ENCODE results near the gene GIGYF2. TPM values are rescaled to one million over a fixed set of nuclear protein-coding genes. Genes with fewer than 3 reads are reported as not detected.

GIGYF2 gene
- total RNA-seq, 1 experiment from 2014 or later: 49.8 TPM

- no peak for DNase-seq (ENCODE audit: low read depth, low spot score)
- in situ Hi-C loops (cut with HindIII; ENCODE audit: low pct_unique_long_range_greater_than_20kb, low sequenced_read_pairs): no loop called here
Observed at GRCh38 chr2:232723027-232723426, 25.9 kb downstream of the GIGYF2 start.

GRCh38 chr2:232728785-232729184 is 31.7 kb downstream of the GIGYF2 start:
- in situ Hi-C loops (cut with HindIII; ENCODE audit: low pct_unique_long_range_greater_than_20kb, low sequenced_read_pairs): no loop called here
- DNase-seq (ENCODE audit: low read depth, low spot score): no peak

DNA sequence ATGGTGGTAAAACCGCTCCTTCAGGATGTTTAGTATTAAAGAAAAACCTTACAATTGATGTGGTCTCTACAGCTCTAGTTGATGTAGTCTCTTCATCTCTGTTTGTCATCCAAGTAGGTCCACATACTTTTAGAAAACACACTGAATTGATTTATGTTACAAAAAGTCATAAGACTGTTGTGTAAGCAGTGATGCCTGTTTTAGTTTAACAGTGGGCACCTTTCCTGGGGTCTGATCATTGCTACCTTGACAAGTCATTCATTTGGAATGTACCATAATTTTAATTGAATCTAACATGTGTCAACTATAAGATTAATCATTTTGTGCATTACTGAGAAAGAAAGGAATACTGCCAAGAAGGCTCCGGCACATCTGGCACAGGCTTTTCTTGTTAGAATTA is 34.3 kb downstream of the GIGYF2 start:
- in situ Hi-C loops (cut with HindIII; ENCODE audit: low pct_unique_long_range_greater_than_20kb, low sequenced_read_pairs): no loop called here
- DNase-seq (ENCODE audit: low read depth, low spot score): no peak

DNA sequence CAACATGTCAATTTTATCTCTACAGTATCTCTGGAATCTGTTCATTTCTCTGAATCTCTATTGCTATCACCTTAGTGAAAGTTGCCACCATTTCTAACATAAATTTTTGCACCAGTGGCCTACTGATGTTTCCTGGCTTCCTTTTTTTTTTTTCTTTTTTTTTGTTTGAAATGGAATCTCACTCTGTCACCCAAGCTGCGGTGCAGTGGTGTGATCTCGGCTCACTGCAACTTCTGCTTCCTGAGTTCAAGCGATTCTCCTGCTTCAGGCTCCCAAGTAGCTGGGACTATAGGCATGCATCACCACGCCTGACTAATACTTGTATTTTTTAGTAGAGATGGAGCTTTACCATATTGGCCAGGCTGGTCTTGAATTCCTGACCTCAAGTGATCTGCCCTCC is 44.2 kb downstream of the GIGYF2 start:
- DNase-seq (ENCODE audit: low read depth, low spot score): no peak
- in situ Hi-C loops (cut with HindIII; ENCODE audit: low pct_unique_long_range_greater_than_20kb, low sequenced_read_pairs): no loop called here

- DNase-seq (ENCODE audit: low read depth, low spot score): no peak
- in situ Hi-C loops (cut with HindIII; ENCODE audit: low pct_unique_long_range_greater_than_20kb, low sequenced_read_pairs): no loop called here
Observed at GRCh38 chr2:232741972-232742371, 44.8 kb downstream of the GIGYF2 start.

- DNase-seq (ENCODE audit: low read depth, low spot score): no peak
- in situ Hi-C loops (cut with HindIII; ENCODE audit: low pct_unique_long_range_greater_than_20kb, low sequenced_read_pairs): no loop called here
Observed at GRCh38 chr2:232744963-232745362, 47.8 kb downstream of the GIGYF2 start.

DNA sequence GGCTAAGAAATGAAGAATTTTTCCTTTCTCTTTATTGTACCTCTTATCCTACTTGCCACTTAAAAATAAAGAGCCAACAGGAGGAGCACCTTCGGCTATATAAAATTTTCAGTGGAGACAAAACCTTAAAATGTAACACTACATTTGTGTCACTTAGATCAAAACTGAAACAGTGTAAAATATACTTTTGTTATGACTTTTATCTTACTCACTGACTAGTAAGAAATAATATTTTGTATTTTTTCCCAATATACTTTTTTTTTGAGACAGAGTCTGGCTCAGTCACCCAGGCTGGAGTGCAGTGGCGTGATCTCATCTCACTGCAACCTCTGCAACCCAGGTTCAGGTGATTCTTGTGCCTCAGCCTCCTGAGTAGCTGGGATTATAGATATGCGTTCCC is 50.9 kb downstream of the GIGYF2 start:
- DNase-seq (ENCODE audit: low read depth, low spot score): no peak
- in situ Hi-C loops (cut with HindIII; ENCODE audit: low pct_unique_long_range_greater_than_20kb, low sequenced_read_pairs): no loop called here

DNA sequence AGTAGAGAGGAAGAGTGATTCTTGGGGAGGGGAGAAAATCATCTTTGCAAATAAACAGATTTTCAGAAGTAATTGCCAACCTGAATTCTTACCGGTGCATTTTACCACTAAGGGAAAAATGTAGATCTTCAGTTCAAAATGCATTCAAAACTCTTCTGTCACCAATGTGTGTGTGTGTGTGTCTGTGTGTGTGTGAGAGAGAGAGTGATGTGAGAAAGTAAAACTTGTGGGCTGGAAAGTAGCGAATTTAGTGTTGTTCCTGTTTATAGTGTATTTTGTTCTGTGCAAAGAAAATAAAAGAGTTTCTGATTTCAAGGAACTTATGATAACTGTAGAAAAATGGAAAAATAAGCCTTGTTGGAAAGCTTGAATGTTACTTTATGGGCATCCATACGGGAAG is 52.2 kb downstream of the GIGYF2 start:
- in situ Hi-C loops (cut with HindIII; ENCODE audit: low pct_unique_long_range_greater_than_20kb, low sequenced_read_pairs): no loop called here
- no peak for DNase-seq (ENCODE audit: low read depth, low spot score)

DNA sequence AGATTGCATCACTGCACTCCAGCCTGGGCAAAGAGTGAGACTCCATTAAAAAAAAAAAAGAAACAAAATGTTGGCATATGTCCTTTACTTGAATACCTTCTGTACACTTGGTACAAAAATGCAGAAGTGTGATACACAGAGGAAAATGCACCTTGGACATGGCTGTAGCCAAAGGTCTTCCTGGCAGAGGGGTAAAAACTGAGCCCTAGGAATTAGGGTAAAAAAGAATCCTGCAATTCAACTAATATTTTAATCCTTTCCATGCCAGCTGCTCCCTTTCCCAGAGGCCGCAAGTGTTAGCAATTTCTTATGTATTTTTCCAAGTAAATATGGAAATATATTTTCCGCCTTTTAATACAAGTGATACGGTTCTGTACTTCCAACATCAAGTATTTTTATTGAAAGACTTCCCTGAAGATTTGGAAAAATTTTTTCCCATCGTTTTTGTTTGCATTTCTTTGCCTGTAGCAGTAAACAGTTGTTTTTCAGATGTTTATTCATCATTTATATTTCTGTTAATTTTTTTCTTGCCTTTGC is 53.1 kb downstream of the GIGYF2 start:
- in situ Hi-C loops (cut with HindIII; ENCODE audit: low pct_unique_long_range_greater_than_20kb, low sequenced_read_pairs): no loop called here
- DNase-seq (ENCODE audit: low read depth, low spot score): no peak

GRCh38 chr2:232757905-232758304 is 60.8 kb downstream of the GIGYF2 start:
- in situ Hi-C loops (cut with HindIII; ENCODE audit: low pct_unique_long_range_greater_than_20kb, low sequenced_read_pairs): no loop called here
- no peak for DNase-seq (ENCODE audit: low read depth, low spot score)

GRCh38 chr2:232761301-232761907 is 64.3 kb downstream of the GIGYF2 start:
- DNase-seq (ENCODE audit: low read depth, low spot score): peak; percentile 64
- in situ Hi-C loops (cut with HindIII; ENCODE audit: low pct_unique_long_range_greater_than_20kb, low sequenced_read_pairs): no loop called here

DNA sequence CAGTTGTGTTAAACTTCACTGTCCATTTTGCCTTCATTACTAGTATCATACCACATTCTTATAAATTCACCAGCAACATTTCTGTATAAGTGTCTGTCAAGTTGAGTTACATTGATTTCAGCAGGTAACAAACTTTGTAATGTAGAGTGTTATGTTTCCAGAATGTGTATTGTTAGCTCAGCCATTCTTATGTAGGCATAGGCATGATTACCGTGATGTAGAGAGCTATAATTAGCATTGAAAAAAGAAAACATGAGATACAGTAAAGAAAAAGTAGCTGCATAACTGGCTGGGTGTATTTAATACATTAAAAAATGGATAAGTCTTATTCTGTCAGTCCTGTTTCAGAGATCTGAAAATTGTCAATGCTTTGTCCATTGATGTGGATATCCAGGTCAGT is 70.7 kb downstream of the GIGYF2 start:
- DNase-seq (ENCODE audit: low read depth, low spot score): no peak
- in situ Hi-C loops (cut with HindIII; ENCODE audit: low pct_unique_long_range_greater_than_20kb, low sequenced_read_pairs): no loop called here

DNA sequence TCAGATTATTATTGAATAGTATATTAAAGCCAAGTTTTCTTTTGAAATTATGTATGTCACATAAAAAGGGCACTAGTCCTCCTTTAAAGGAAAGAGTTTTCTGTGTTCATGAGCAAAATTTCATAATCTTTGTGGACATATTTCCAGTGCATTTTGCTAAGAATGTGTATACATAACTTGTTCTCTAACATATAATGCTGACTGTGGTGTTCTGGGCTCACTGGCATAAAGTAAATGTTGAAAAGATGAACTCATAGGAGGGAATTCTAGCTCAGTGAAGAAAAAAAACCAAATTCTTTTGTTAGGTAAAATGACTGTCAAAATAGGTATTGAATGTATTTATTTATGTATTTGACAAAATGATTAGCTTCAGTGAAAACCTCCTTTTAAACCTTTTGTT is 73.1 kb downstream of the GIGYF2 start:
- in situ Hi-C loops (cut with HindIII; ENCODE audit: low pct_unique_long_range_greater_than_20kb, low sequenced_read_pairs): no loop called here

DNA sequence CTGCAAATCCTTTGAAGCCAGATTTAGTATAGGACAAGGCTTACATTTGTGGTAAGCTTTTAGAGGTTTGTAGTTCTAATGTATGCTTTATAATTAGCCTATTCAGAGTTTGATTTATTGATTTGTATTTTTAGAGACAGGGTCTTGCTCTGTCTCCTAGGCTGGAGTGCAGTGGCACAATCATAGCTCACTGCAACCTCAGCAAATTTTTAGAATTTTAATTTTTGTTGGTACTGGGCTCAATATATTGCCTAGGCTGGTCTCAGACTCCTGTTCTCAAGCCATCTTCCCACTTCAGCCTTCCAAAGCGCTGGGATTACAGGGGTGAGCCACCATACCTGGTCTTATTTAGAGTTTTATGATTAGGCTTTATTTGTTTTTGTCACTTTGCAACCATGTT is 74.7 kb downstream of the GIGYF2 start:
- DNase-seq (ENCODE audit: low read depth, low spot score): no peak
- in situ Hi-C loops (cut with HindIII; ENCODE audit: low pct_unique_long_range_greater_than_20kb, low sequenced_read_pairs): no loop called here

More for the DNA sequence above, 73.1 kb downstream of the GIGYF2 start:
- DNase-seq (ENCODE audit: low read depth, low spot score): no peak

DNA sequence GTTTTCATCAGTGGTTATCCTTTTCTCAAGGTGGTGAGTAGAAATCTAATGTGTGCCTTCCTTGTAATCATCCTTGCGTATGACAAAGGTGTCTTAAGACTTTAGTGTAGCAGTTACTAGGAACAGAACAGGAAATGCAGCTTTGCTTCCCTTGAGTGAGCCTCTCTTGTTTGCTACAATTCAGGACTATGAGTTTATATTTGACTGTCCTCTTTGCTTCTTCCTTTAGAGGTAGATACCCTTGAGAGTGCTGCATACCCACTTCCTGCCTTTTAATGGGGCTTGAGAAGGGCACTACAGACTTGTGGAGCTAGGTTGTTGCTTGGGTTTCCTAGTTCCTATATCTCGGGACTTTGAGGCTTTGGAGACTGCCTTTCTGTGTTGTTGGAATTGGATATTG is 75.4 kb downstream of the GIGYF2 start:
- in situ Hi-C loops (cut with HindIII; ENCODE audit: low pct_unique_long_range_greater_than_20kb, low sequenced_read_pairs): no loop called here
- DNase-seq (ENCODE audit: low read depth, low spot score): peak; percentile 22

- no peak for DNase-seq (ENCODE audit: low read depth, low spot score)
- in situ Hi-C loops (cut with HindIII; ENCODE audit: low pct_unique_long_range_greater_than_20kb, low sequenced_read_pairs): no loop called here
Observed at GRCh38 chr2:232773815-232774214, 76.7 kb downstream of the GIGYF2 start.

- DNase-seq (ENCODE audit: low read depth, low spot score): peak; percentile 71
- in situ Hi-C loops (cut with HindIII; ENCODE audit: low pct_unique_long_range_greater_than_20kb, low sequenced_read_pairs): no loop called here
Observed at GRCh38 chr2:232776435-232776834, 79.3 kb downstream of the GIGYF2 start, which contains the start of gene KCNJ13. KCNJ13 (minus strand) TSS chr2:232776565; CDS start chr2:232771362, 5,203 bp downstream.

- in situ Hi-C loops (cut with HindIII; ENCODE audit: low pct_unique_long_range_greater_than_20kb, low sequenced_read_pairs): no loop called here
Observed at GRCh38 chr2:232777276-232777675, 80.1 kb downstream of the GIGYF2 start.

DNA sequence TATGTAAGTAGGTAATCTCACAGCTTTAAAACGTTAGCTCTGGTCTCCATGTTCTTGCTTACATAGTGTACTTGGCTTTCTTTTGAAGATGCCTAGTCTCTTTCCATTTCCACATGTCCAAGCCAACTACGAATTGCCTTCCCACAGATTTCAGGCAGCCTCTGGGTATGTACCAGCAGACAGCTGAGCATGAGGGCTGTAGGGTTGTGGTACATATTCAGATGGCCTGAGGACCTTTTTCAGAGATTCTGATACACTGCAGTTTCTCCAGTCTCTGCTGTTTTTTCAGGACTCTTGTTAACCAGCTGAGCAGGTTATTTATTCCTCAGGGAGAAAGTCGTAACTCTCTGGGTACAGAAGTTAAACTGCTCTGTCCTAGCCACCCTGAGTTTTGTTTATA is 82.3 kb downstream of the GIGYF2 start:
- DNase-seq (ENCODE audit: low read depth, low spot score): no peak
- in situ Hi-C loops (cut with HindIII; ENCODE audit: low pct_unique_long_range_greater_than_20kb, low sequenced_read_pairs): no loop called here

More at GRCh38 chr2:232777276-232777675, 80.1 kb downstream of the GIGYF2 start:
- peak; percentile 88 for DNase-seq (ENCODE audit: low read depth, low spot score)

GRCh38 chr2:232779934-232780333 is 82.8 kb downstream of the GIGYF2 start:
- no peak for DNase-seq (ENCODE audit: low read depth, low spot score)
- in situ Hi-C loops (cut with HindIII; ENCODE audit: low pct_unique_long_range_greater_than_20kb, low sequenced_read_pairs): no loop called here
